Subcutaneous adipose tissue (tissue), 4 donors: ENCODE results near the gene MAT2B. TPM values are rescaled to one million over a fixed set of nuclear protein-coding genes. Genes with fewer than 3 reads are reported as not detected.

ENCODE experiments used
- CTCF ChIP-seq: fragments of 450-650 bp; IDR thresholded peaks from one replicate; pipeline ENCODE4 v1.5.1; 2016; ENCODE audit warnings: low read depth, mild to moderate bottlenecking, control low read depth, antibody characterized with exemption, moderate library complexity
- total RNA-seq, 4 donors: library from RNA; depleted of rRNA; stranded (reverse); fragments of >200 nt; gene quantifications; one replicate each; pipeline ENCODE4 v1.1.0, GENCODE V29; 2016

The MAT2B gene
- total RNA-seq, 4 donors from 2014 or later, result 38.8 to 73.6 (median 57.6) TPM

DNA sequence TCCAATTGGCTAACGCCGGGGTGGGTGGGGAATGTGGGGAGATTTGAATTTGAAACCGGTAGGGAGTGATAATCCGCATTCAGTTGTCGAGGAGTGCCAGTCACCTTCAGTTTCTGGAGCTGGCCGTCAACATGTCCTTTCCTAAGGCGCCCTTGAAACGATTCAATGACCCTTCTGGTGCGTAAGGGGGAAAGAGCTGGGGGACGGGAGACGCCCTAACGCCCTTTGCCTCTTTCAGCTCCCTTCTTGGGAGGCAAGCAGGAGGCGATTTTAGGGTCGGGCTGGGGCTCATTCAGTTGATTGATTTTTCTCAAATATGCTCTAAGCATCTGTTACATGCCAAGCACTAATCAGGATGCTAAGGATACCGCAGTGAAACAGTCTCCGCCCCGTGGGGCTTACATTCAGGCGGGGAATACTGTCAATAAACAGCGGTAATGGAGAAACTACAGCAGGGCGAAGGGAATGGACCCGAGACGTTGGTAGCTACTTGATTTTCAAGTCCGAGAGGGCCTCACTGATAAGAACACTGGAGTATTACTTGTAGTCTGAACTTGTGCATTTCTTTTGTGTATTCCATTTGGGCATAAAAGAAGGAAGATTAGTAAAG lies 44.8 kb upstream of the MAT2B start, which contains the start of gene HMMR:
Gene HMMR (plus strand): TSS at position 71 of the 610 bp plus-strand sequence. CDS start 61 bp downstream, at position 132.
- no peak for TF ChIP-seq CTCF

- no peak for TF ChIP-seq CTCF
These were observed 42.4 kb upstream of the MAT2B start for GRCh38 chr5:163463063-163463435.

GRCh38 chr5:163467682-163468081 lies 37.7 kb upstream of the MAT2B start:
- TF ChIP-seq CTCF, result no peak

DNA sequence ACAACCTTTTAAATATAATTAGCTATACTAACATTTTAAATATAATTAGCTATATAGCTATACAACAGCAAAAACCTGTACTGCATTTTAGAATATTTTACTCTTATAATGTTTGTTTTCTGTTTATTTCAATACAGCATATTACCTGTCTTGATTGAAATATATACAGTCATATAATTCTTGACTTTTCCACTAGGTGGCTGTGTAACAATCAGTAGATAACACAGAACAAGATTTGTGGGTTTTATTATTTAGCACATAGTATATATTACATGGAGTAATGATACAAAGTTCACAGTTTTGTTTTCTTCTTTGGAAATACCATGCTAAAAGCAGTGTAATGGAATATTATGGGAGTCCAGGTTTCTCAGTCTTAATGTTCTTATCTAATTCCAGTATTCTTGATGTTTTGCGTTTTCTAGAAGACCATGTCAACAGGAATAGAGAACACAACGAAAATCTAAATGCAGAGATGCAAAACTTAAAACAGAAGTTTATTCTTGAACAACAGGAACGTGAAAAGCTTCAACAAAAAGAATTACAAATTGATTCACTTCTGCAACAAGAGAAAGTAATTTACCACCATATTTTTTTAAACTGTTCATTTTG lies 31.7 kb upstream of the MAT2B start:
- TF ChIP-seq CTCF, result no peak

DNA sequence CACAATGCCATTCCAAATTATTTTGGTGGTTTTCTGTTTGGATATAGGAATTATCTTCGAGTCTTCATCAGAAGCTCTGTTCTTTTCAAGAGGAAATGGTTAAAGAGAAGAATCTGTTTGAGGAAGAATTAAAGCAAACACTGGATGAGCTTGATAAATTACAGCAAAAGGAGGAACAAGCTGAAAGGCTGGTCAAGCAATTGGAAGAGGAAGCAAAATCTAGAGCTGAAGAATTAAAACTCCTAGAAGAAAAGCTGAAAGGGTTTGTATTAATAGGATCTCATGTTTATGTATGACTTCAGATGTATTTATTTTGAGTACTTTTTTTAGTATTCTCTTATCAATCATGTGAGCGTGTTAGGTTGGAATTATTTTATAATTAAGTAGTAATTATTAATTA lies 30.0 kb upstream of the MAT2B start:
- TF ChIP-seq CTCF, result no peak

- no peak for TF ChIP-seq CTCF
These were observed 27.1 kb upstream of the MAT2B start for GRCh38 chr5:163478126-163478981.

GRCh38 chr5:163478982-163479271 lies 26.5 kb upstream of the MAT2B start:
- TF ChIP-seq CTCF, result no peak
